Jurkat, Clone E6-1 (cell line): ENCODE measurements around the gene CDT1.
A peak's percentile ranks its signal among the peaks of the same experiment; 100 is the strongest.
"Not testable (repeated sequence)": the region's sequence is repeated elsewhere in the genome, so short reads cannot be mapped to it uniquely, and the experiment has no call there.

Experiments
- DNase-seq: peaks from one replicate; pipeline ENCODE4 v3.0.0-alpha.2; 2011; ENCODE audit warnings: low read depth, low spot score
- H3K4me3 ChIP-seq: 2 replicates; pipeline ENCODE4 v1.5.1; 2011; ENCODE audit warnings: mild to moderate bottlenecking, low read length, control low read depth, moderate library complexity

Gene CDT1

DNA sequence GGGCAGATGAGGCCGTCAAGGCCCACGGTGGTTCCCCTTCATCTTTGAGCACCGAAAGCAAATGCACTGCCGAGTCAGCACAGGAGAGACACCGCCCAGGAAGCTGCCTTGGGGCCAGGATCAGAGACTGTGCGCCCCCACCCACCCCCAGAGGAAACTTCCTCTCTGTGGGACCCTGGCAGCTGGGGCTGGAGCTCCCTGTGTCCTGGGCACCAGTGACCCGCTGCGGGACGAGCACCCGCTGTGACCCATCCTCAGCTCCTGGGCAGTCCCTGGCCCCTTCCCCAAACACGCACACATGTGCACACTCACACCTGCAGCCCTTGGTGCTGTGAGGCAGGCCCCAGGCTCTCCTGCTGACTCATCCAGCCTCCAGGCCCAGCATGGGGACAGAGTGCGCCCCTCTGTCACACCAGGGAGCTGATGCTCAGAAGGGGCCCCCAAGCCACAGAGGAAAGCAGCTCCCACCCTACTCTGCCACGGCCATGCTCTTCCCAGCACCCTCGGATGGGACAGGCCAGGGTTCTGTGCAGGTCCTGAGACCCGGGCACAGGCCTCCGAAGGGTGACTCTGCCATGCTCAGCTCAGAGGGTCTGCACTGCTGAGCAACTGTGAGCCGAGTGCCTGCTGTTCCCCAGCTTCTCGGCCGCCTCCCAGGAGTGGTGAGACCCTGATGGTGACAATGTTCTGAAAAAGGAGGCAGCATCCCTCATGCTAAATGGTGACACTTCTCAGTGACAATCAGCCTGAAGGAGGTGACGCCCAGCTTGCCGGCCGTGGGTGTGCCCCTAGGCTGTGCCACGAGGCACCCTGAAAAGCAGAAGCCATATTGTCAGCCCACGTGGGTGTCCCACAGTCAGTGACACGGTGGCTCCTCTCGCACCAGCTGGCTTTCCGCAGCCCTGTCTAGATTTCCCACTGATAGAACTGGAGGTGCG, 22.2 kb upstream of the CDT1 start:
- peak overlapping the region; percentile 77 for H3K4me3 ChIP-seq
- peak; percentile 54 for DNase-seq

DNA sequence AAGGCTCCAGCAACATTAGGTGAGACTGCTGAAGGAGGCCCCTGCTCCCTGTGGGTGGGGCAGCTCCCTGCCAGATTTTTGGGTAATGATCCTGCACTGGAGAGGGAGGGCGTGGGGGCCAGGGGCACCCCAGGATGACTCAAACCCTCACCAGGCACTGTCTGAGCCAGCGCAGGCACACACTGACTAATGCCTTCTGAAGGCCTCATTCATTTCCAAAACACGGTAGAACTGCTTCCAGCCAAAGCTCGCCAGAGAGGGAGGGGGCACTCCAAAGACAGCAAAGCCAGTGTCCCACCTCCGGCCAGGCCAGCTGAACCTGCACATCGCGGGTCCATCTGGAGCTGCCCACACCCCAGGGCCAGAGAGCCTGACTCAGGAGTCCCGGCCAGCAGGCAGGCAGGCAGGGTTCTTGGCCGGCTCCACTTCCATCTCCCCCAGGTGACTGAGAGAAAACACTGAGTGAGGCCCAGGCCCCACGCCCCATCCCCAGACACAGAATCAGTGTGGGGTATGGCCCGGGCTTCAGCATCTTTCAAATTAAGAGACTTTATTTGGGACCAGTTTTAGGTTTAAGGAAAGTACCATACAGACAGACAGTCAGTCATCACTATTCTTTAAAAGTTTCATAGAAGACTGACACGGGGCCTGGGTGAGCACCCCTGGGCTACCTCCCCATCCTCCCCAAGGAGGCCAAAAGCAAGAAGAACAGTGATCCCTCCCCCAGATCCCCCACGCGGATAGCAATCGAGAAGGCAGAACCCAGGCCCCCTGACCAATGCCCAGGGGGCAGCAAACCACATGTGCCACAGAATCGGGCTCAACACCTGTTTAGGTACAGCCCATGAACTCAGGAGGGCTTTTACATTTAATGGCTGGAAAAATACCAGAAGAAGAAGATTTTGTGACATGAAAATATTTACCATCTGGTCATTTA, 20.9 kb upstream of the CDT1 start:
- peak overlapping the region; percentile 77 for H3K4me3 ChIP-seq

DNA sequence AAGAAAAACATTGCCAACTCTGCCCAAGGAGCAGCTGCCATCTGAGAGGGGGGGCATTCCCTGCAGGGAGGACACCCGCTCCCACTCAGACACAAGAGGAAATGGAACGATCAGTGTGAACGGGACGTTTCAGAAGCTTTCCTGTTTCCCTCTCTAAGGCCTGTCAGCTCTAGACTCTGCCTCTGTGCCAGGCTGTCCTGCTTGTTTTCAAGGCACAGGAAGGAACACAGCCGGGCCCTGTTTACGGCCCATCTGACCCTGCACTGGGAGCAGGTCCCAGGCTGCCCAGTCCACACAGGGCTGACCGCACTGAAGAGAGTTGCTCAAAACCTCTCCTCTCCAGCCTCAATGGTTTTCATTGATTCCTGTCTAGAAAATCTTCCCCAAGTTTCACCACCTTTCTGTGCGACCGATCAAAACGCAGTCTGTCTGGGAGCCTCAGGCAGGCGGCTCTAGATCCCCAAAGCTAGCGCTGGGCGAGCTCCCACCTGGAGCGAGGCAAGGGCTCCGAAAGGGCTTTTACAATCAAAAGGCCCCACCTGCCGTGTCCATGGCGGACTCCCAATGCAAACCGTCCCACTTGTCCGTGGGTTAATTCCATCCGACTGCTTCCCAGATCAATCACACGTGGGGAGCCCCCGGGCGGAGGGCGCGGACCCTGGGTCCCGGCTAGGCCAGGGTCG, 20.1 kb upstream of the CDT1 start:
- H3K4me3 ChIP-seq = peak overlapping the region; percentile 77
- peak; percentile 50 for DNase-seq

More for the DNA sequence above, 20.9 kb upstream of the CDT1 start:
- no peak for DNase-seq

DNA sequence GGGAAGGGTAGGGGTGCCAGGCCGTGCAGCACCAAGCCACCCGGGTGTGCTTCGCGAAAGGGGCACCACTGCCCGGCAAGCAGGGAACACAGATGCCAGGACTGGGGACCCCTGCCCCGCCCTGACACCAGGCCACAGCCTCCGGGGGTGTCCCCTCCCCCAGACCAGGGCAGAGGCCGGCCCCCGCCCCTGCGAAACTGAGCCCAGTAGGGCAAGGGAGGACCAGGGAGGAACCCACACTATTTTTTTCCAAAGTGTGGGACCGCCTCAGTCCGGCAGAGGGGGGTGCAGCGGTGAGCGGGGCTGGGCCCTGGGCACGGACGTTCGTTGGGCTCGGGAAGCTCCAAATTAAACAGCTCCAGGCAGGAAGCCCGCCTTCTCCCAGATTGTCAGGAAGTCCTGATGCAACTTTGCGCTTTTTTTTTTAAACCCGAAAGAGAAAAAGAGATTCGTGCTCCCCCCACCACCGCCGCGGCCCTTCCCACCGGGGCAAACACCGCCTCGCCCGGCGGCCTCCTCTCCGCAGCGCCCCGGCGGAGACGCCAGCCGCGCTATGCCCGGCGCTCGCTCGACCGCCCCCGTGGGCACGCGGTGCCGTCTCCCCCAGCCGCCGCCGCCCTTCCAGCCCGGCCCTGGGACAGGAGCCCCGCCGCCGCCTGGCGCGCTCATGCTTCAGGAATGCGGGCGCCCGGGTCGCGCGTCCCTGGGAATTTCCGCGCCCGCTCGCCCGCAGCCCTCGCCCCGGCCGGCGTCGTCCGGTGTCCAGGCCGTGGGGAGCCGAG, 19.3 kb upstream of the CDT1 start:
- no peak for DNase-seq
- peak overlapping the region; percentile 77 for H3K4me3 ChIP-seq

DNA sequence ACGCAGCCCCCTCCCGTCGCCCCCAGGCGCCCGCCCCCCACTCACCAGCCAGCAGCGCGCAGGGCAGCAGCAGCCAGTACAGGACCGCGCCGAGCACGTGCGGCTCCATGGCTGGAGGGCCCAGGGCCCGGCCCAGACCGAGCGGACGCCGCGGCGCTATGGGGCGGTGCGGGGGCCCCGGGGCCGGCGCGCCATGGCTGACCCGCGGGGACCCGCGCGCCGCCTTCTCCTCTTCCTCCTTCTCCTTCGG, 18.8 kb upstream of the CDT1 start:
- H3K4me3 ChIP-seq = peak overlapping the region; percentile 77
- DNase-seq = no peak

DNA sequence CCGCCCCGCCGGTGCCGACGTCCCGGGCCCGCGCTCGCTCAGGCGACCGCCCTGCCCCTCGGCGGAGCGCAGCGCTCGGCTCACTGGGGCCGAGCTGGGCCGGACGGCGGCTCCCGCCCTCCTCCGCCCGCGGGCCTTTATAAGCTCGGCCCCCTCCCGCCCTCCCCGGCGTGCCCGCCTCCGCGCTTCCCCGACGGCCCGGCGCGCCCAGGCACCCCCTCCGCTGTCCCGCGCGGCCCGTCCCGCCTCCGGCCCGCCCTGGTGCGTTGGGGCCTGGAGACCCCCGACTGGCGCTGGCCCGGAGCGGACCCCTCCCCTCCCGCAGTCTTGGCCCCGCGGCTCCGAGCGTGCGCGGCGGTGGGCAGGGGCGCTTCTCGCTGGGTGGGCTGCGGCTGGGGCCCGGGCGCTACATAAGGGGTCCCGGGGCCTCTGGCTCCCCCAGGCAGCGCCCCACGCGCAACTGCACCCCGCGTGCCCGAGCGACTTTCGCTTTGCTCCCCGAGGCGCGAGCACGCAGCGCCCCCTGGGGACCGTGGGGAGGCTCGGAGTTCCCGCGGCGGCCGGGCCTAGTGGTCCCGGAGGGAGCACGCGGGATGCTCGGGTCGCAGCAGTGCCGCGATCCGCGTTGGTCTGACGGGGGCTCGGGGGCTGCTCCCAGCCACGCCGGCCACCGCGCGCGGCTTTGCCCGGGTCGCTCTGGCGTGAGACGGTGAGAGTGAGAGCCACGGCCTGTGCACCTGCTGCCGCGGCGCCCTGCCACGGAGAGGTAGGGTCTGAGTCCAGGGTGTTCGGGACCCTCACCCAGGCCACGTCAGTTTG, 18.3 kb upstream of the CDT1 start, which contains the start of gene PIEZO1:
Gene PIEZO1 (minus strand): TSS at position 115 of the 819 bp plus-strand sequence. CDS start 256 bp downstream, outside the sequence.
- peak within 1 kb of the TSS; percentile 77 for H3K4me3 ChIP-seq
- DNase-seq = peak; percentile 48

DNA sequence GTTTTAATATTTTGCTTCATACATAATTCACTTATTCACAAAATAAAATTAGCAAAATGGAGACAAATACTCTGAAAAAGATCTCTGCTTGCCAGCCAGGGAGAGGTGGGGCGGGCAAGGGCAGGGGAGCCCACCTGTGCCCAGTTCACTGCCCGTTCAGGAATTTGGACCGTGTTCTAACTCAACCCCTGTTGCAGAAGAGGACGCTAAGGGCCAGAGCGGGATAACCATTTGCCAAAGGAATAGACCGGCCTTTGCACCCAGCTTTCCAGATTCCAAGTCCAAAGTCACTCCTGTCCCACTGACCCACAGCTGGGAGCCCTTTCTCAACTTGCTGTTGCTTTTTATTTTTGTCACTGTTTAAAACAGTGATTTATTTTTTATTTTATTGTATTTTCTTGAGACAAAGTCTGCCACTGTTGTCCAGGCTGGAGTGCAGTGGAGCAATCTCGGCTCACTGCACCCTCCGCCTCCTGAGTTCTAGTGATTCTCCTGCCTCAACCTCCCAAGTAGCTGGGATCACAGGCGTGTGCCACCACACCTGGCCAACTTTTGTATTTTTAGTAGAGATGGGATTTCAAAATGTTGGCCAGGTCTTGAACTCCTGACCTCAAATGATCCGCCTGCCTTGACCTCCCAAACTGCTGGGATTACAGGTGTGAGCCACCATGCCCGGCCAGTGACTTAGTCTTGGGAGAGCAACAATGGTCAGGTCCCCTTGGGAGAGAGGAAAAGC, 15.8 kb upstream of the CDT1 start:
- no peak overlapping the region for H3K4me3 ChIP-seq
- no peak for DNase-seq

DNA sequence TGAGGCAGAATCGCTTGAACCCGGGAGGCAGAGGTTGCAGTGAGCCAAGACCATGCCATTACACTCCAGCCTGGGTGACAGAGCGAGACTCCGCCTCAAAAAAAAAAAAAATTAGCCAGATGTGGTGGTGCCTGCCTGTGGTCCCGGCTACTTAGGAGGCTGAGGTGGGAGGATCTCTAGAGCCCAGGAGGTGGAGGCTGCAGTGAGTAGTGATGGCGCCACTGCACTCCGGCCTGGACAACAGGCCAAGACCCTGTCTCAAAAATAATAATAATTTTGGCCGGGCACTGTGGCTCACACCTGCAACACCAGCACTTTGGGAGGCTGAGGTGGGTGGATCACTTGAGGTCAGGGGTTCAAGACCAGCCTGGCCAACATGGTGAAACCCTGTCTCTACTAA, 14.8 kb upstream of the CDT1 start:
- not testable (repeated sequence) for H3K4me3 ChIP-seq, DNase-seq

DNA sequence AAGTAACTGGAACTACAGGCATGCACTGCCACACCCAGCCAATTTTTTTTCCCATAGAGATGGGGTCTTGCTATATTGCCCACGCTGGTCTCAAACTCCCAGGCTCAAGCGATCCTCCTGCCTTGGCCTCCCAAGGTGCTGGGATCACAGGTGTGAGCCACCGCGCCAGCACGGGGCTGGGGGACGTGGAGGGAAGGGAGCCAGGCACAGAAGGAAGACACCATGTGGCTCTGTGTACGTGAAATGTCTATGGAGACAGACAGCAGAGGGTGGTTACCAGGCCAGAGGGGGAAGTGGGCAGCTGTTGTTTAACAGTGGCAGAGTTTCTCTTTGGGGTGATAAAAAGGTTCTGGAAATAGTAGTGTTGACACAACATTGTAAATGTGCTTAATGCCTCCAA, 14.0 kb upstream of the CDT1 start:
- H3K4me3 ChIP-seq = peak overlapping the region; percentile 58; the same call in 1 of the 2 replicates
- DNase-seq = no peak

DNA sequence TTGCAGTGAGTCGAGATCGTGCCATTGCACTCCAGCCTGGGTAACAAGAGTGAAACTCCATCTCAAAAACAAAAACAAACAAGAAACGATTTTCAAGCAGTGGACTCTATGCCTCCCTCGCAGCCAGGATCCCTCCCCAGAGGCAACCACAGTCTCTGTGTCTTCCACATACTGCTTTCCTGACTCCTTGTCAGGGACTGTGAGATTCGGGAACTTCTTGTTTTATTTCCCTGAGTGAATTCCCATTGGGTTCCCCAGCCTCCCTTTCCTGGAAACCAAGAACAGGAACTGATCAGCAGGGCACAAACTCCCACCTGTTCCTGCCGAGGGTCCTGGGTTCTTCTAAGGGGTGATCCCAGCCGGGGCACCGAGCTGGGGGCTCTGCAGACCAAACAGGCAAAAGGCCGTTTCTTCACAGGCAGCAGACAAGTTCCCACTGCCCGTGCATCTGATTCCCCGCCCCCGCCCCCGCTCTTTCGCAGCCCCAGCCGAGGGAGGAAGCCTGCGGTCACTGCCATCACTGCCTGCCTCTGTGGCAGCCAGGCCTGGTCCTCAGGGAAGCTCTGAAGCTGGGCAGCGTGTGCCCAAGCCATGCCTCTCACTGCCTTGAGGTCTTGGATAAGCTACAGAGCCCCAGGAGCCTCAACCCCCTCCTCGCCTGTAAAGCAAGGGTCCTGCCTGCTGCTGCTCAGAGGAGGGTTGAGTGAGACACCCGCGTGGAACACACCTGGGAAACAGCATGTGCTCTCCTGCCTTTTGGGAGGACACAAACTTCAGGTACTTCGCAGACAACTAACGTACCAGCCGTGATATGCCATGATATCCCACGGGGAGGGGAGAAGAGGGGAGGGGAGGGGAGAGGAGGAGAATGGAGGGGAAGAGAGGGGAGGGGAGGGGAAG, 13.0 kb upstream of the CDT1 start:
- DNase-seq = peak; percentile 74
- H3K4me3 ChIP-seq = peak overlapping the region; percentile 58

DNA sequence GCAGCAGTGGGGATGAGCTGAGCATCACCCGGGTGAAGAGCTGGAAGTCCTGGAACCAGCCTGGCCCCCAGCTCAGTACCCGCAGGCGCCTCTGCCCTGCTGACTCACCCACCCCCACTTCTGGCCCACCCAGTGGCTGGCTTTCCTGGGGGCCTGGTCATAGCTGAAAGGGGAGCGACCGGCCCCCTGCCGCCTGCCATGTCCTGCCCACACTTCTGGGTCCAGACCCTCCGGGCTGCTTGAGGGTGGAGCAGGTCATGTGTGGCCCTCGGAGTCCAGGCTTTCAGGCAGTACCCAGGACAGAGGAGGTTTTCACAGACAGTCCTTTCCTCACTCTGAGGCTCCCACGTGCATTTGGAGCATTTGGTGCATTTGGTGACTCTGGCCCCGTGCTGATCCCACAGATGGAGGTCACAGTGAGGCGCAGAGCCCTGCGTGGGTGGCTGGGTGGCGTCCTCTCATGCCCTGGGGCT, 11.5 kb upstream of the CDT1 start:
- no peak overlapping the region for H3K4me3 ChIP-seq
- no peak for DNase-seq

DNA sequence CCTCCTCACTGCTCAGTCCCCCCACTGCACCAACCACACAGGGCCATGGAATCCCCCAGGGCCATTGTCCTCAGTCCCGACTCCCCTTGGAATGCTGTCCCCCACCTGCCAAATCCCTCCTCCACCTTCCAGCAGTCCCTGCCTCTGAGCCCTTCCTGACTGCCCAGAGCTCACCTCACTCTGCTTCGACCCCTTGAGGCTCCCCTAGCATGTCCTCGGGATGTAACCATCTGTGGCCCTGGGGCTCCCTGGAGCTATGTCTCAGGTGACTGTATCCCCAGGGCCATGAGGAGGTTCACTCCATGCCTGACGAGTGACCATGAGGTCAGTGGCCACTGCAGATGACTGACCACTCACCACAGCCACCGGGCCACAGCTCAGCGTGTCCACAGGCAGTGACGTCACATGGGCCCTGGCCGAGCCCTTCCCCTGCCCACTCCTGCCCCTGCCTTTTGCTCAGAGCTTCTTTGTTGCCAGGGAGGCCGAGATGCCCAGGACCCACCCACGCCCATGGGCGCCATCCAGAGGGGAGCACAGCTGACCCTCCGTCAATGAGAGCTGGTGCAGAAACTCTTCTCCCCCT, 10.8 kb upstream of the CDT1 start:
- H3K4me3 ChIP-seq = peak overlapping the region; percentile 66

DNA sequence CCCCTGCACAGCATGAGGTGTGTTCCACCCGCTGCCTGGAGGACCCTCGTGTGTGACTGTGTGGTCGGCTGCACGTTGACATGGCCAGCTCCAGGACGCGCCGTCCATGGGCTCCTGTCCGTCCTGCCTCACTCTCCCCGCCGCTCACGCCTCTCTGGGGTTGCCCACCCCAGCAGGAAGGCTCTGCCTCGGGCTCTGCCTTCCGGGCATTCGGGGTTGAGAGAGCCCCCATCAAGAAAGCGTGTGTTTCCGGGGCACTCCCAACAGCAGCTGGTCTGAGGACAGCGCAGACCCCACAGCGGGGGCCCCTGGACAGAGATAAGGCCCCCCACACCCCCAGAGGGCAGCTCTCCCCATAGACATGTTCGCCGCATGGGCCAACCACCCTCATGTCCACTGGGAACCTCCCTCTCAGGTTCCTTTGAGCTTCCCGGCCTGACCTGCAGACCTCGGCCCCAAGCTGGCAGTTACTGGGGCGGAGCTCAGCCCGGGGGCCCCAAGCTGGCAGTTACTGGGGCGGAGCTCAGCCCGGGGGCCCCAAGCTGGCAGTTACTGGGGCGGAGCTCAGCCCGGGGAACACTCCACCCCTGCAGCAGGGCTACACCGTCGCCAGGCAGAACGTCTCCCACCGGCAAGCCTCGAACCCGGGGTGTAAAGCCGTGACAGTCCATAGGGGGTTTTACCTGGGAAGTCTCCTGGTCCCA, 10.2 kb upstream of the CDT1 start:
- DNase-seq = peak; percentile 83
- peak overlapping the region; percentile 66 for H3K4me3 ChIP-seq

More for the DNA sequence above, 10.8 kb upstream of the CDT1 start:
- no peak for DNase-seq

DNA sequence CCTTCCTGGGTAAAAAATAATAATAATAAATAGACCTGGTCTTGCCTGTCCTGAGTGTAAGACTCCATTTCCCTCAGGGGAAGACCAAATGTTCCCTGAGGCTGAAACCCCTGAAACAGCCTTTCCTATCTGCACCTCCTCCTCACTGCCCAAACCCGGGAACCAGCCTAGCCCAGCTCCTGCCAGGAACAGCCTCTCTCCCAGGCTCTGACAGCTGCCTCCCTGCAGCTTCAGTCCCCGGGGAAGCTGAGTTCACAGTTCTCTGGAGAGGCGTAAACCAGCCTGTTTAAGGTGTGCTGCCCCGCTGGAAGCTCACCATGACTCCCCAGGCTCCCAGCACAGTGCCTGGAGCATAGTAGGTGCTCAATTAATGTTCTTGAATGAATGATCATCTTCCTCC, 7.3 kb upstream of the CDT1 start:
- H3K4me3 ChIP-seq = no peak overlapping the region
- DNase-seq = no peak

DNA sequence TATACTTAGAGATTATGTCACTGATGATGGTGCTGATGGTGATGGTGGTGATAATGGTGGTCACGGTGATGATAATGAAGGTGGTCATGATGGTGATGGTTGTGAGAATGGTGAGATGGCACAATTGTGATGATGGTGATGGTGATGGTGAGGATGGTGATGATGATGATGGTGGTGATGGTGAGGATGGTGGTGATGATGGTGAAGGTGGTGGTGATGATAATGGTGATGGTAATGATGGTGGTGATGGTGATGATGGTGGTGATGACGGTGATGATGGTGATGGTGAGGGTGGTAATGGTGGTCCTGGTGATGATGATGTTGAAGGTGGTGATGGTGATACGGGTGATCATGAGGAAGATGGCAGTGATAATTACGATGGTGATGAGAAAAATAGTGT, 5.5 kb upstream of the CDT1 start:
- DNase-seq = no peak
- no peak overlapping the region for H3K4me3 ChIP-seq
